HCT116 (cell line): ENCODE measurements around the gene ABL2. TPM values are rescaled to one million over a fixed set of nuclear protein-coding genes. Genes with fewer than 3 reads are reported as not detected.

ENCODE experiments used
- ATAC-seq: fragments of 200-7000 bp; cut with Tn5 transposase; 2 replicates; pipeline ENCODE4 v1.9.1; 2020; ENCODE audit warnings: mild to moderate bottlenecking, moderate library complexity
- BruUV-seq: library from RNA; stranded (reverse); fragments of 400-500 nt; replicated peaks from 2 replicates; lab custom pipeline; 2021; lab: Mats Ljungman, UMichigan
- CTCF ChIA-PET: fragments of 300-600 bp; sonication (Branson Sonifier 250); formaldehyde crosslinking; loops from one replicate; lab custom pipeline; 2021; ENCODE audit warnings: antibody characterized with exemption; lab: Charles Lee
- POLR2A ChIA-PET: fragments of 300-600, 350-600 bp; sonication (Branson Sonifier 250); formaldehyde crosslinking; loops from one replicate; lab custom pipeline; 2021; ENCODE audit warnings: antibody characterized with exemption; lab: Charles Lee
- RAD21 ChIA-PET, 2 experiments: fragments of 300-600 bp; sonication (Branson Sonifier 250); formaldehyde crosslinking; loops; one replicate each; lab custom pipeline; 2023; ENCODE audit warnings: low total read pairs in 2 of 2; ENCODE audit not compliant: uncharacterized antibody in 2 of 2, unreplicated experiment in 2 of 2, low non-redundant PET in 1 of 2; lab: Charles Lee
- DNase-seq: peaks from one replicate; pipeline ENCODE4 v3.0.0-alpha.2; 2010; ENCODE audit warnings: low read depth, low spot score
- H2AFZ ChIP-seq: fragments of 200-600 bp; shearing (Covaris generic), sonication (generic); 2 replicates; pipeline ENCODE4 v1.6.1; 2017; ENCODE audit warnings: low read depth, mixed run types, mixed read lengths, antibody characterized with exemption, low read length; ENCODE audit not compliant: poor library complexity, severe bottlenecking
- H3K27ac ChIP-seq: 2 replicates; pipeline ENCODE4 v1.5.1; 2012; ENCODE audit warnings: low read depth, low read length
- H3K27me3 ChIP-seq: fragments of 200-600 bp; sonication (generic); 2 replicates; pipeline ENCODE4 v1.6.1; 2016; ENCODE audit warnings: mixed run types, low read length, mixed read lengths; ENCODE audit not compliant: insufficient read depth
- H3K36me3 ChIP-seq, 2 experiments: fragments of 200-500 bp in 1 of 2; fragments of 200-600 bp in 1 of 2; sonication (Bioruptor generic) in 1 of 2; sonication (generic) in 1 of 2; 2 replicates each; pipeline versions ENCODE4 v1.5.1 to v1.6.1; 2014 to 2016; ENCODE audit warnings: low read length in 2 of 2, inconsistent platforms in 1 of 2, mixed read lengths in 1 of 2, mixed run types in 1 of 2; ENCODE audit not compliant: insufficient read depth in 2 of 2, control insufficient read depth in 1 of 2
- H3K4me1 ChIP-seq, 2 experiments: fragments of 200-600 bp in 1 of 2; sonication (generic) in 1 of 2; 2 replicates each; pipeline versions ENCODE4 v1.5.1 to v1.6.1; 2012 to 2017; ENCODE audit warnings: low read length in 2 of 2, inconsistent platforms in 1 of 2, mild to moderate bottlenecking in 1 of 2, mixed read lengths in 1 of 2, mixed run types in 1 of 2, moderate library complexity in 1 of 2; ENCODE audit not compliant: insufficient read depth in 2 of 2, control insufficient read depth in 1 of 2
- H3K4me2 ChIP-seq: fragments of 200-600 bp; sonication (generic); 2 replicates; pipeline ENCODE4 v1.6.1; 2017; ENCODE audit warnings: mixed run types, low read length, mixed read lengths
- H3K4me3 ChIP-seq, 2 experiments: fragments of 200-600 bp in 1 of 2; sonication (generic) in 1 of 2; replicated peaks in 1 of 2; 2 replicates each; pipeline ENCODE4 v1.5.1; 2011 to 2016; ENCODE audit warnings: low read length in 2 of 2, control low read depth in 1 of 2, low read depth in 1 of 2, mild to moderate bottlenecking in 1 of 2, mixed read lengths in 1 of 2, mixed run types in 1 of 2
- H3K79me2 ChIP-seq: fragments of 200-600 bp; sonication (generic); 2 replicates; pipeline ENCODE4 v1.6.1; 2017; ENCODE audit warnings: mild to moderate bottlenecking, mixed run types, low read length, moderate library complexity, mixed read lengths; ENCODE audit not compliant: insufficient read depth
- H3K9ac ChIP-seq: fragments of 200-600 bp; sonication (generic); 2 replicates; pipeline ENCODE4 v1.6.1; 2016; ENCODE audit warnings: low read length, mixed read lengths
- H3K9me2 ChIP-seq: fragments of 200-600 bp; sonication (generic), shearing (Covaris generic); 2 replicates; pipeline ENCODE4 v1.6.1; 2017; ENCODE audit warnings: mixed run types, mild to moderate bottlenecking, moderate library complexity; ENCODE audit not compliant: insufficient read depth
- H3K9me3 ChIP-seq, 2 experiments: fragments of 200-500 bp in 1 of 2; fragments of 200-600 bp in 1 of 2; sonication (Bioruptor generic) in 1 of 2; sonication (generic) in 1 of 2; 2 replicates each; pipeline ENCODE4 v1.6.1; 2014 to 2017; ENCODE audit warnings: low read length in 2 of 2, mixed read lengths in 2 of 2, inconsistent platforms in 1 of 2, low read depth in 1 of 2, mild to moderate bottlenecking in 1 of 2, mixed run types in 1 of 2, moderate library complexity in 1 of 2; ENCODE audit not compliant: control insufficient read depth in 1 of 2, insufficient read depth in 1 of 2
- H4K20me1 ChIP-seq: fragments of 200-600 bp; sonication (generic), shearing (Covaris generic); 2 replicates; pipeline ENCODE4 v1.6.1; 2017; ENCODE audit warnings: mixed run types, mild to moderate bottlenecking, moderate library complexity; ENCODE audit not compliant: insufficient read depth
- EGR1 ChIP-seq: IDR thresholded peaks from 2 replicates; pipeline ENCODE4 v1.6.1; 2012; ENCODE audit warnings: low read depth
- ELF1 ChIP-seq: IDR thresholded peaks from 2 replicates; pipeline ENCODE4 v1.6.1; 2012; ENCODE audit warnings: low read depth, borderline replicate concordance
- EZH2 ChIP-seq: fragments of 200-600 bp; sonication (generic); IDR thresholded peaks from 2 replicates; pipeline ENCODE4 v1.6.1; 2017; ENCODE audit warnings: antibody characterized with exemption, mixed run types
- FOSL1 ChIP-seq: IDR thresholded peaks from 2 replicates; pipeline ENCODE4 v1.6.1; 2012; ENCODE audit warnings: low read depth
- JUND ChIP-seq: IDR thresholded peaks from 2 replicates; pipeline ENCODE4 v1.6.1; 2012
- POLR2AphosphoS5 ChIP-seq: IDR thresholded peaks from 2 replicates; pipeline ENCODE4 v1.6.1; 2011; ENCODE audit warnings: mild to moderate bottlenecking, low read depth, low read length, moderate library complexity
- SRF ChIP-seq: IDR thresholded peaks from 2 replicates; pipeline ENCODE4 v1.6.1; 2012; ENCODE audit warnings: low read depth
- YY1 ChIP-seq: IDR thresholded peaks from 2 replicates; pipeline ENCODE4 v1.6.1; 2011; ENCODE audit warnings: low read length, low read depth, moderate library complexity, mild to moderate bottlenecking; ENCODE audit not compliant: insufficient replicate concordance; ENCODE audit errors: extremely low read depth
- ZBTB33 ChIP-seq: IDR thresholded peaks from 2 replicates; pipeline ENCODE4 v1.6.1; 2011; ENCODE audit warnings: mild to moderate bottlenecking, low read length, moderate library complexity; ENCODE audit not compliant: insufficient replicate concordance; ENCODE audit errors: extremely low read depth
- ZNF274 ChIP-seq: fragments of 200-500 bp; sonication (Bioruptor generic); IDR thresholded peaks from 2 replicates; pipeline ENCODE4 v1.6.1; 2014; ENCODE audit warnings: mild to moderate bottlenecking, low read depth, low read length, inconsistent platforms
- intact Hi-C: fragments of 100-400 bp; cut with micrococcal nuclease; formaldehyde crosslinking; loops from 2 replicates; pipeline ENCODE4 v1.10.0; 2022
- total RNA-seq: library from RNA; stranded (reverse); gene quantifications from one replicate; pipeline ENCODE4 v1.2.1, GENCODE V29; 2021; ENCODE audit not compliant: unreplicated experiment
- TF ChIP-seq, protein P1 (sequence below): IDR thresholded peaks from 2 replicates; pipeline ENCODE4 v1.6.1; 2012

ABL2 gene
- total RNA-seq, 1 experiment from 2014 or later = 22.9 TPM

GRCh38 chr1:179183857-179184256, 45.6 kb downstream of the ABL2 start:
- ATAC-seq (no peak), DNase-seq (no peak)
- Histone ChIP-seq H3K9me2 (0 out of 2 replicates have a peak, but pooled peaks cover 4% of the 10 kb centered on the region), H3K27me3 (no peaks in the 10 kb centered on the region), H2AFZ (no peak overlapping the region), H3K27ac (no peak overlapping the region), H3K4me1 (peaks cover 4% of the 10 kb centered on the region in 2 experiments; a peak in 2 of 4 replicates), H3K9me3 (no peaks in the 10 kb centered on the region), H3K4me3 (no peak overlapping the region), H3K79me2 (peaks cover 46% of the 10 kb centered on the region), H4K20me1 (no peaks in the 10 kb centered on the region), H3K36me3 (no peaks in the 10 kb centered on the region), H3K4me2 (no peak overlapping the region), H3K9ac (no peak overlapping the region)
- BruUV-seq = no TSS peak
- TF ChIP-seq SRF (no peak), ZNF274 (no peak), ELF1 (no peak), JUND (no peak), POLR2AphosphoS5 (no peak), EGR1 (no peak), EZH2 (no peak), YY1 (no peak), ZBTB33 (no peak), FOSL1 (no peak)
- TF ChIP-seq, protein P1, sequence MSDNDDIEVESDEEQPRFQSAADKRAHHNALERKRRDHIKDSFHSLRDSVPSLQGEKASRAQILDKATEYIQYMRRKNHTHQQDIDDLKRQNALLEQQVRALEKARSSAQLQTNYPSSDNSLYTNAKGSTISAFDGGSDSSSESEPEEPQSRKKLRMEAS = no peak
- ChIA-PET POLR2A (no interaction called here), RAD21 (no interaction called here), CTCF (no interaction called here)
- intact Hi-C loops = no loop called here
